GM15510 (cell line): ENCODE data around the gene METTL25.

Source experiments
- POLR2A ChIP-seq: IDR thresholded peaks from 3 replicates; pipeline ENCODE4 v1.6.1; 2011; ENCODE audit warnings: borderline replicate concordance; ENCODE audit not compliant: insufficient read length; ENCODE audit errors: extremely low read depth

The METTL25 gene

GRCh38 chr12:82358200-82359114 is at the start of gene METTL25, which contains the start of gene CCDC59:
TSS of gene METTL25 (plus strand) at chr12:82358529. CDS start at chr12:82358566, 37 bp downstream.
TSS of gene CCDC59 (minus strand) at chr12:82358387. CDS start at chr12:82358376, 11 bp downstream.
- peak; percentile 88 for TF ChIP-seq POLR2A

GRCh38 chr12:82314406-82314892 is 43.9 kb upstream of the METTL25 start:
- TF ChIP-seq POLR2A = no peak

- no peak for TF ChIP-seq POLR2A
Observed at GRCh38 chr12:82319276-82319675, 39.1 kb upstream of the METTL25 start.

GRCh38 chr12:82325540-82326336 is 32.6 kb upstream of the METTL25 start:
- no peak for TF ChIP-seq POLR2A

- no peak for TF ChIP-seq POLR2A
Observed at GRCh38 chr12:82326905-82327503, 31.3 kb upstream of the METTL25 start.

- no peak for TF ChIP-seq POLR2A
Observed at GRCh38 chr12:82327861-82328260, 30.5 kb upstream of the METTL25 start.

GRCh38 chr12:82329508-82329907 is 28.8 kb upstream of the METTL25 start:
- TF ChIP-seq POLR2A = no peak

GRCh38 chr12:82350161-82350560 is 8.2 kb upstream of the METTL25 start:
- no peak for TF ChIP-seq POLR2A

GRCh38 chr12:82351390-82351789 is 6.9 kb upstream of the METTL25 start:
- no peak for TF ChIP-seq POLR2A

- TF ChIP-seq POLR2A = no peak
Observed at GRCh38 chr12:82357340-82357739, 989 bp upstream of the METTL25 start.

- no peak for TF ChIP-seq POLR2A
Observed at GRCh38 chr12:82357845-82358199, 507 bp upstream of the METTL25 start.

- TF ChIP-seq POLR2A = no peak
Observed at GRCh38 chr12:82359115-82359478, 768 bp downstream of the METTL25 start.

GRCh38 chr12:82361461-82361915 is 3.2 kb downstream of the METTL25 start:
- TF ChIP-seq POLR2A = no peak

GRCh38 chr12:82363990-82364389 is 5.7 kb downstream of the METTL25 start:
- TF ChIP-seq POLR2A = no peak

- TF ChIP-seq POLR2A = no peak
Observed at GRCh38 chr12:82366197-82366596, 7.9 kb downstream of the METTL25 start.
